ENCODE measurements around the gene NRIP1.
"Not testable (repeated sequence)": the region's sequence is repeated elsewhere in the genome, so short reads cannot be mapped to it uniquely, and the experiment has no call there.

The NRIP1 gene

DNA sequence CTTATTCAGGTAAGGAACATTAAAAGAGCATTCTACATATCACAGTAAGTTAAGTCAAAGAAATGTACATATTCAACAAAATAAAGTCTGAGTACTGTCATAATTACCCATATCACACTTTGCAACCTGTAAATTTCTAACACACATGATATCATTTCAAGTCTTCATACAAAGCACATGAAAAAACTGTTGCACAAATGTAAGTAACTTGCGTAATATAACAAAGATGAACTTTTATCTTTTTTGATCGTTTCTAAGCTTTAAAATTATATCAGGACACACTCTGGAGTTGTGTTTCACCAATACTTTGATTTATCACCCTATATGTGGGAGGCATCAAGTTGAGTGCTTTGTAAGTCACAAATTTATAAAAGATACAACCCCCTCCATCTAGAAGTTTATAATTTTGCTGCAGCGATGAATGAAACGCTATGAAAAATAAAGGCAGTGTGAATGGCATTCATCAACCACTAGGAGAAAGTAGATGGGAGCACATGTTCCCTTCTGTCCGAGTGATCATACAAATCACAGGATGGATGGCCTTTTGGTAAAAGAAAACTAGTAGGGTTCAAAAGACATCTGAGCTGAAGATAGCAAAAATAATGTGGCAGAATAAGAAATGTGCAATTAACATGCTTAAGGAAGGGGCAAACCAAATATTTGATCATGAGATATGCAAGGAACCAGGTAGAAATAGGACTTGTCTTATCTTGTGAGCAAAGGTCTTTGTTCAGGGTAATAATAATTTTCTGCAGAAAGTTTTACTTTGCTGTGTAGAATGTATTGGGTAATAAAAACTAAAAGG is 27.5 kb downstream of the NRIP1 start:
- DNase-seq: no peak

DNA sequence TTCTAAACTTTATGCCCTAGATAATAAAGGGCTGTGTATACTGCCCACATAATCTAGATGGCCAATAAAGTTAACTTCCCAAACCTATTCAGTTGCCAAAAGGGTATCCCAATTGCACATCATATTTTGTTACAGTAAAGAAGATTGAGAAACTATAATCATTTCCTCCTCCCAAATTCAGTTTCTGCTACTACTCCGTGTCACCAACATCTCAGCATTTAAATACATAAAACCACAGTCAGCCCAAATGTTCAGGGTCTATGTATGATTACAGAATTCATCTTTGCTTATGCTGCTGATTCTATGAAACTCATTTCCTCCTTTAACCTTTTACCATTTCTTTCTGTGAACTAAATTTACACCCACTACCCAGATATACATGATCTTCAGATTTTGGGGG is 28.6 kb downstream of the NRIP1 start:
- DNase-seq: no peak

DNA sequence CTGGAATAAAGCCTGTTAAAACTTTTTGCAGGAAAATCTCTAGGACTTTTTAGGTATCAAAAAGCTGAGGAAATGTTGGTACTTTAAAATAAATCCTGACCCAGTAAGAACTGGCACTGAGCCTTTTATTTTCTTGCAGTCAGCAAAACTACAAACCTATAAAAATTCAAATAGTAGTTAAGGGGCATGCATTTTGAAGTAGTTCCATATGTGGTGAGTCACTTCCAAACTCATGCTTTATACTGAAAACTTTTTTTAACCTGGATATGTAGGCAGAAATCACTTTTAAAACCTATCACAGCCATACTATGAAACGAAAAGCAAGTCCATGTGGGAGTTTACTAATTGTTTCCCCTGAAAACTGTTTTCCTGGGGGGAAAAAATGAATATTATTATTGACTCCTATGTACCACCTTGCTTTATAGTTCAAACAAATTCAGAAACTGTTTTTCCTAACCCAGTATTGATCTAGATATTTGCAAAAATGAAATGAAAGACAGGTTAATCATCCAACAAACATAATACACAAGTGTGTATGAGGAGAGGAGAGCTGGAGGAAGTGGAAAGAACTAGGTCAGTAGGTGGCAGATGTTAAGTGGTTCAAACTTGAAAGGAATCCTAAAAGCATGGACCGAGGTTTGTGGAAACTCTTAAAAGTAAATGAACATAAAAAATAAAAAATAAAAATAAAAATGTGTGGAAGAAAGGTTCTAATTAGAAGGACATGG is 30.5 kb downstream of the NRIP1 start:
- no peak for DNase-seq

DNA sequence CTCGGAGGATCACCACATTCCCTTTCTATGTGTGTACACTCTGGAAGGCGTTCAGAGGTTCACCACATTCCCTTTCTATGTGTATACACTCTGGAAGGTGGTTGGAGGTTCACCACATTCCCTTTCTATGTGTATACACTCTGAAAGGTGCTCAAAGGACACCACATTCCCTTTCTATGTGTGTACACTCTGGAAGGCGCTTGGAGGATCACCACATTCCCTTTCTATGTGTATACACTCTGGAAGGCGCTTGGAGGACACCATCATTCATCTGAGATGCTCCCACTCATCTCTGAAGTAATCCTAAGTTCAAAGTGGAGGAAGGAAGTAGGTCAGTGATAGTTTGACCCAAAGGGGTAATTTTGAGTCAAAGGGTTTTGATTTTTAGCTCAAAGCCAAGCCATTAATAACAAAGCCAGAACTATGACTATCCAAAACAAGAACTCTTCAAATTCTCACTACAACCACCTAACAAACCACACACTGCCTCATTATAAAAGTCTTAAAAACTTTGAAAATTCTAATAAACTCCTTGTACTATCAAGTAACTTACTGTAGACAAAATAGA is 32.9 kb downstream of the NRIP1 start:
- DNase-seq: no peak

DNA sequence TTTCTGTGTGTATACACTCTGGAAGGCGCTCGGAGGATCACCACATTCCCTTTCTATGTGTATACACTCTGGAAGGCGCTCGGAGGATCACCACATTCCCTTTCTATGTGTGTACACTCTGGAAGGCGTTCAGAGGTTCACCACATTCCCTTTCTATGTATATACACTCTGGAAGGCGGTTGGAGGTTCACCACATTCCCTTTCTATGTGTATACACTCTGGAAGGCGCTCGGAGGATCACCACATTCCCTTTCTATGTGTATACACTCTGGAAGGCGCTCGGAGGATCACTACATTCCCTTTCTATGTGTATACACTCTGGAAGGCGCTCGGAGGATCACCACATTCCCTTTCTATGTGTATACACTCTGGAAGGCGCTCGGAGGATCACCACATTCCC is 33.4 kb downstream of the NRIP1 start:
- not testable (repeated sequence) for DNase-seq

DNA sequence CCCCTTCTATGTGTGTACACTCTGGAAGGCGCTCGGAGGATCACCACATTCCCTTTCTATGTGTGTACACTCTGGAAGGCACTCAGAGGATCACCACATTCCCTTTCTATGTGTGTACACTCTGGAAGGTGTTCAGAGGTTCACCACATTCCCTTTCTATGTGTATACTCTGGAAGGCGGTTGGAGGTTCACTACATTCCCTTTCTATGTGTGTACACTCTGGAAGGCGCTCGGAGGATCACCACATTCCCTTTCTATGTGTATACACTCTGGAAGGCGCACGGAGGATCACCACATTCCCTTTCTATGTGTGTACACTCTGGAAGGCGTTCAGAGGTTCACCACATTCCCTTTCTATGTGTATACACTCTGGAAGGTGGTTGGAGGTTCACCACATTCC is 33.9 kb downstream of the NRIP1 start:
- DNase-seq: not testable (repeated sequence)

DNA sequence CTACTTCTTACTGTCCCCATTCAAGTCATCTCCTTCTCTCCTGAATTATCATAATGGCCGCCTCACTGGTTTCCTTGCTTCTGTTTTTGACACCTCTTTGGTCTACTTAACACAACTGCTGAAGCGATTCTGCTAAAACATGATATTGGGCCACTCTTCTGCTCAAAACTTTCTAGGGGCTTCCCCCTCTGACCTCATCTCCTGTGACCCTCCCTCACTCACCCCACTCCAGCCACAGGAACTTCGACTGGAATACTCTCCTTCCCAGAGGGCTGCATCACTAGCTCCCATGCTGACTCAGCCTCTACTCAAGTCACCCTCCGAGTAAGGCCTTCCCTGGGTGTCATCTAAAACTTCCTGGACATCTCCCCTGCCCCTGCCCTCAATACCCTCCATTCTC is 35.7 kb downstream of the NRIP1 start:
- DNase-seq: no peak

DNA sequence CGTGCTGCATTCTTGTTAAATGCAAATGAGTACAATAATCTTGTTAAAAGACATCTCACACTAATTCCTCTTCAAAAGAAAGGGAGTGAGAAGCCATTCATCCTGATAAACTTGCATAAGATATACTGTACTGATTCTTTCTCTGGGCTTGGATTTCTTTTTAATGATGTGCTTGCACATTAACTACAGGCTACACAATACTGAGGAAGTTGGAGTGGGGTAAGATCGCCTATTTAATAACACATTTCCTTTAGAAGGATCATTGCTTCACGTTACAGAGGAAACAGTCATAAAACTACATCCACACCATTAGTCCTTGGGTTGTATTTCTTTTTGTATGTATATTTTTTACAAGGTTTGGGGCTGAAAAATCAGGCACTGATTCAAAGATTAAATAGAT is 36.6 kb downstream of the NRIP1 start:
- DNase-seq: no peak

DNA sequence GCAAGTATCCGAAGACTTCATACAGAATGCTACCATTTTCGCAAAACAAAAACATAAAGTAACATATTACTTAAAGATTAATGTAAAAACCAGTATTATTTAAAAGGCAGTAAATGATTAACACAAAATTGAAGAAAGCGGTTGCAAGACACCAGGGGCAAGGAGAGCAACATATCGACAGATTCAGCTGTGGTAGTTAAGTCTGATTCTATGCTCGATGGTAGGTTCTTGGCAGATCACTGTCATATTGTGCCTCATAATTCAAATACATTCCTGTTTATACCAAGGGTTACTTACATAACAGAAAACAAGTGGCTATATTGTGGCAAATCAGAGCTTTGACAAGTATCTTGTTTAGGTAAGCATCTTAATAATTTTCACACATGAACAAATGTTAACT is 37.7 kb downstream of the NRIP1 start:
- no peak for DNase-seq

DNA sequence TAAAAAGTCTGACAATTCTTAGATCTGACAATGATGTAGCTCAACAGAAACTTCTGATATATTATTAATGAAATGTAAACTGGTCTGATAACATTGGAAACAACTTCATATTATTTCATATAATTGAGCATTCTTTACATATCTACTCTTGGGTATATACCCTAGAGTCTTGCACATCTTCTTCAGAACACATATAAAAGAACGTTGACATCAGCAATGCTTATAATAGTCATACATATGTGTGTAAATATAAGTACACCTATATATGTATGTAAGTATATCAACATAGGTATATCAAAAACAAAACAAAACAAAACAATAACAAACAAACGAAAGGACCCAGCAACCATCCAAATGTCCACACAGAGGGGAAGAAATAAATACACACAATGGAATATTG is 38.4 kb downstream of the NRIP1 start:
- no peak for DNase-seq

DNA sequence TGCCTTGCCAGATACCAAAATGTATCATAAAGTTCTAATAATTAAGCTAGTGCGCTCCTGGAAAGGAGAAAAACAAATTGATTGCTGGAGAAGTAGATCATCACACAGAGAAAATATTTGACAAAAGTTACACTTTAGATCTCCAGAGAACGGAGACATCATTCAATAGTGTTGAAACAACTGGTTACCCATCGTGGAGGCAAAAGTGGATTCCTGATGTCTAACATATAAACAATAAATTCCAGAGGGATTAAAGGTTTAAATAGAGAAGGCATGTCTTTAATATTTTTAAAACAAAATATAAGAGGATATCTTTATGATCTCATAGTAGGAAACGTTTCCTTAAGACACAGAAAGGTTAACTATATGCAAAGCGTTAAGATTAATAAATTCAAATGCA is 41.0 kb downstream of the NRIP1 start:
- no peak for DNase-seq

DNA sequence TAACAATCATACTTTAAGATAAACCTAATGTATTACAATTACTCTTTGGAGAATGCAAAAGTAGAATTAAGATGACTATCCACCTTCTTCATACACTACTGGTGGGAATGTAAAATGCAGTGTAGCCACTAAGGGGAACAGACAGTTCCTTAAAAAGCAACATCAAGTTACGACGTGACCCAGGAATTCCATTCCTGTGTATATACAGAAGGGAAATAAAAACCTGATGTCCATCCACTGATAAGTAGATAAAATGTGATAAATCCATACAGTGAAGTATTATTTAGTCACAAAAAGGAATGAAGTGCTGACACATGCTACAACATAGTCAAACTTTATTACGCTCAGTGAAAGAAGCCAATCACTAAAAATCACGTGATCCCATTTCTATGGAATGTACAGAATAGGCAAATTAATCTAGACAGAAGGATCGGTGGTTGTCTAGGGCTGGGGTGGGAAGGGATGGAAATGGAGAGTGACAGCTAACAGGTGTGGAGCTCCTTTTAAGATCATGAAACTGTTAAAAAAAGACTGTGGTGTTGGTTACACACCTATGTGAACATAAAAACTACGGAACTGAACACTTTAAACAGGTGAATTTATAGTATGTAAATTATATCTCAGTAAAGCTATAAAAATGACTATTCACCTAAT is 42.1 kb downstream of the NRIP1 start:
- no peak for DNase-seq

DNA sequence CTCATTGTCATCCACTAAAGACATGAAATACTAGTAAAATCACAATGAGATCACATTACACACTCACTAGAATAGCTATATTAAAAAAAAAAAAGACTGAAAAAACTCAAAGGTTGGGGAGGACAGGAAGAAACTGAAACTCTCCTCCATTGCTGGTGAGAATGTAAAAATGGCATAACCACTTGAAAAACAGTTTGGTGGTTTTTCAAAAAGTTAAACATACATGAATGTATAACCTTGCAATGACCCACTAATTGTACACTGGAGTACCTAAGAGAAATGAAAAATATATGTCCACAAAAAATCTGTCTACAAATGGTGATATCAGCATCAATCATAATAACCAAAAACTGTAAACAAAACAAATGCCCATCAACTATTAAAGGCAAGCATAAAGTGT is 44.0 kb downstream of the NRIP1 start:
- no peak for DNase-seq

DNA sequence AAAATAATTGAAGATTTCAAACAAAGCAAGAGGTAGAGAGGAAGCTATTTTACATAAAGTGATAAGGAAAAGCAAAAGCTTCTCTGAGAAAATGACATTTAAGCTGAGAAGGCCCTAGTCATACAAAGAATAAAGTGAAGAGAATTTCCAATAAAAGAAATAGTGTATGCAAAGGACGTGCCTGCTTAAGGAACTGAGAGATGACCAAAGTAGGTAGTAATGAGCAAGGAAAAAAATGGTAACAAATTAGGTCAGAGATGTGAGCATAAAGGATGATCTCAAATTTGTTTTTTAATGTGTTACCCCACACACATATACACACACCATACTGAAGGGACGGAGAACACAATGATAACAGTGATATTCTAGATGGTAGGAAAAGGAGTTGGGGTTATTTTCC is 46.4 kb downstream of the NRIP1 start:
- DNase-seq: no peak

DNA sequence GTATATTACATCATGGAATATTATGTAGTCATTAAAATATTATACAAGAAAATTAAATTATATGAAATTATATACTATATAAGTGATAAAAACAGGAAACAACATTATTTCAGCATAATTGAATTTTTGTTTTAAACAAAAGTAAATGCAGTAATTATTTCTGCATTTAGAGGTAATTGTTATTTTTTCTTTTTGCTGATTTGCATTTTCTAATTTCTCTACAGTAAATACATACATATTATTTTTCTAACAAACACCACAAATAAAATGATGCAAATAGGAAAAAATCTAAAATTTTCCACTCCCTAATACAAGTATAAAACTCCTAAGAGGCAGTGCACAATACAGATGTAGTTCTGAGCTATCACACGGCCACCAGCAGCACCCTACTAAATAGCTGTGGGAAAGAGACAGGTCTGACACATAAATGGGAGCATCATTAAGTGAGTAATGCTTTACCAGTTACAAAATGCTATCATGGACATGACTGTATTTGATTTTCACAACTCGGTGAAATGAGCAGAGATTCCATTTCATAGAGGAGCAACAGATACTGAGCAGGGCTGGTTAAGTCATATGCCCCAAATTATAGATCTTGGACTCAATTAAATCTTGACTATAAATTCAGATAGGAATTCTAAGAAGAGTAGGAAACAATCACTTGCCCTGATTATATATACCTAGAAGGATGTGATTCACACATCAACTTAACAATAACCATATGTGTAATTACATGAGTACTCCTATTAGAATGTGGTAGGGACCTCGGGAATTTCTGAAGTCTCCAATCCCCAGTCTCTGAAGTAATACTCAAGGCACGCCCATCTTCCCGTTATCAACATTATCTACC is 49.0 kb downstream of the NRIP1 start:
- no peak for DNase-seq

DNA sequence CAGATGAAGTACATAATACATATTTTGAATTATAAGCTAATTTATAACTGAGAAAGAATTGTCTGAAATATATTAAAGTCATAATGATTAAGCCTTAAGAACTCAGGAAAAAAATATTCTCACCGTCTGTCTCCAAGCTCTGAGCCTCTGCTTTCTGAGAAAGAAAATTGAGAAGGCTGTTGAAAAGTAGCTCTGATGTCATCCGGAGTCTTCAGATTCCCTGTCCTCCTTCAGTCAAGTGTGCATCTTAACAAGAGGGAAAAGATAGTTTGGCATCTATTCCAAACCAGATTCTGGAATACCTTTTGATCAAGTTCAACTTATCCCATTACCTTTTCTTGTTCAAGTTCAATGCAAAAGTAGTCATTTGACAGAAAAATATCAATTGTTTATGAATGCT is 50.6 kb downstream of the NRIP1 start:
- DNase-seq: no peak

DNA sequence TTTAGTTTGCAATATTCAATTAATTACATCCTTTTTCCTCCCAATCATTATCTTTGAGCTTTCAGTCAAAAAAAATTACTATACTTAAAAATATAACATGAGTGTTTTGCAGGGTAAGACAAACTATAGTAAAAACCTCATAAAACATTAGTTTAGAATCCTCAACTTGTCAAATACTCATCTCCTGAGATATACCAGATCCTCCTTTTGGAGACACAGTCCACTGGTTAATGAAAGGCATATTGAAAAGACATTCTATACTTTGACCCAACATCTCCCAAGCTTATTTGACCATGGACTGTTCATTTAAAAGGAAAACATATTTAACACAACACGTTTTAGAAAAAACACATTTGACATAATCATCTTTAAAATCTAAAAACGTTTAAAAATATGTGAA is 52.8 kb downstream of the NRIP1 start:
- DNase-seq: no peak

DNA sequence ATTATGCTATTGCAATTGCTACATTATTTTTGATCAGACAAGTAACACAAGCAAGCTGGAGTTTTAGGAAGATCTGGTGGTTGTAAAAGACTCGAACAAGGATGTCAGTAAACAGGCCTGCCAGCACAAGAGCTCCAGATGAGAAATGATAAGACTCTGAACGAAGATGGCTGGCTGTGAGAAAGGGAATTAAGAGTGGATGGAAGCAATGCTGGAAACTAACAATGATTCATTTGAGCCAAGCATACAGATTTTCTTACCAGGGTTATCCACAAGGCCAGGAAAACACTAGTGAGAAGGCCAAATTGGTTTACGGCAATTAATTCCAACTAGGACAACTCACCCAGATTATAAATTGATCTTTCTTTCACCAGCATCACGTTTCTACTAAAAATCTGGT is 54.2 kb downstream of the NRIP1 start:
- no peak for DNase-seq

DNA sequence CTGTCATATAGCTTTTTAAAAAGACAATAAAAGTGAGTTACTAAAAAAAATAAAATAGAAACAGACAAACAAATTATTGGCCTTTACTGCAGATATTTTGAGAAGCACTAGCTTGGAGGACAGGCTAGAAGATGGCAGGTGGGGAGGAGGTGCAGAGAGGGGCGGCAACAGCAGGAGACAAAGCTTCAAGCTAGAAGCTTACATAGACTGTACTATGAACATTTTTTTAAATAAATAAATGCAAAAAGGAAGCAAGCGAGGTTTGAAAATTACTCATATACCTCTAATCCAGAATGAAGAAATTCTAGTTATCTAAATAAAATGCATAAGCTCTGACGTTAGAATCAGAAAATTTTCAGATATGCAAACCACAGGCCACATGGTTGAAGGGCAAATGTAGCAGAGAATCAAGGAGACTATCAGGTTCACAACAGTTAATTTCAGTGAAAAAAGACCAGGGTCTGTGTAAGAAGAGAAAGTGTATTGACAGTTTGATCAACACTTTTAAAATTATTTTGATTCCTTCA is 54.9 kb downstream of the NRIP1 start:
- no peak for DNase-seq

DNA sequence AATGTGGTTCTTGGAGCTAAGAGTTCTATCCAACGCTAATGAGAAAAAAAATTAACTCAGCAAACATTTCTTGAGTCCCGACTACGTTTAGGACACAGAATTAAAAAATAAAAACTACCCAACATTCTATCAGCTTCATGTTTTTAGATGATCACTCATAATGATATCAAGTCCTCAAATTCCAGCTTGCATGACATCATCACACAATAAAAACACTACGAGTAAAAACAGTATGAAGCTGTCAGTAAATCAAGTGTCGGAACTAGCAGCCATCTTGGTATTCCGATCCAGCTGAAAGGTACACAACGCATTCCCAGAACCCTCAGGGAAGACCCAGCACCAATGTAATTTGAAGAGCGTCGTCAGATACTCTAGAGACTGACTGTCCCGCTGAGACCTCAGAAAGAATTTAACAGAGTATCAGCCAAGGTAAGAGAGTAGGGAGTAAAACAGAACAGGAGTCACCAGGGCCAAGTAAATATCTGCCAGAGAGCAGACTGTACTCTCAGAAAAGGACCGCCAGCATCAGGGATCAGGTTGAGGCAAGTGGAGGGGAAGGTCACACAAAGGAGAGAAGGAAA is 57.0 kb downstream of the NRIP1 start:
- no peak for DNase-seq

DNA sequence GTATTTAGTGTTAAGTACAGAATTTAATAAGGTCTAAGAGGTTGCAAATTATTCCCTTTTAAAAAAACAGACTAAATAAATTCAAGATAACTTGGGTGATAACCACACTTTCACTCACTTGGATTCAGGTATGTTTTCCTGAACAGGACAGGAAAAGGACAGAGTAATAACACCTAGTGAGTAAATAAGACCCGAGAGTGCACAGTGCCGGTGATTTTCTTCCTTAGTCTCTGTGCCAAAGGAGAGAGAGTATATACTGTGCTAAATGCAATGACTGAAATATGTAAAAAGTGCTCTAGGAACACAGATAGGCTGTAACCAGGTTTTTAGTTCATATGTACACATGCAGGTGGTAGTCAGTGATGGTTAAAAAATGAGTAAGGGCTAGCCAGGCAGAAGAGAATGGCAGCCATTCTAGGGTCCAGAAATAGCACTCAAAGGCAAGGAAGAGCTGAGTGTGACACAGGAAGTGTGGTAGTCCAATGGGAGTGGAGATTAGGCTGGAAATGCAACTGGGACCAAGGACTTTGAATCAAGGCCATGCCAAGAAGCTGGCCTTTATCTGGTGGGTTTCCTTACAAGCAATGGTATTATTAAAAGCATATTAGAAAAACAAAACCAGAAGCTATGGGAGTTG is 58.1 kb downstream of the NRIP1 start:
- DNase-seq: no peak

DNA sequence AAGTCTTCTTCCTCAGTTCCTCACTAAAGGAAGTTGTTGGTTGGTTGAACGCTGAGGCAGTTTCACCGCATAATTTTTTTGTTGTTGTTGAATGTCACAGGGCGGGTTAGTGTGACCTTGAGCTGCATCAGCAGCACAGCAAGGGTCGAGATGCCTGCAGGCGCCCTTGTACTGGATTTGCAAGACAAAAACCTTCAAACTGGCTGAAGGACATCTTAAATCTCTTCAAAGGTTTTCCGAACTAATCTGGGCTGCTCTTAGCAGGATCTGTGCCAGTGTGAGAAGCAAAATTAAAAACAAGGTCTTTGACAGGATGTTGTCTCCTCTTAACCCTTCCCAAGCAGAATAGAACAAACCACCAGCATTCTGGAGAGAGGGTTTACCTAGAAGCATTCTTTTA is 59.4 kb downstream of the NRIP1 start:
- no peak for DNase-seq

Data from NCI-H446 (cell line).